GM21447 (cell line): ENCODE results near the gene GRM5.
"Not testable (repeated sequence)": the region's sequence is repeated elsewhere in the genome, so short reads cannot be mapped to it uniquely, and the experiment has no call there.

Experiments used
- ATAC-seq: cut with Tn5 transposase; IDR thresholded peaks from one replicate; pipeline ENCODE4 v1.9.1; 2021; ENCODE audit not compliant: unreplicated experiment

GRM5 gene

DNA sequence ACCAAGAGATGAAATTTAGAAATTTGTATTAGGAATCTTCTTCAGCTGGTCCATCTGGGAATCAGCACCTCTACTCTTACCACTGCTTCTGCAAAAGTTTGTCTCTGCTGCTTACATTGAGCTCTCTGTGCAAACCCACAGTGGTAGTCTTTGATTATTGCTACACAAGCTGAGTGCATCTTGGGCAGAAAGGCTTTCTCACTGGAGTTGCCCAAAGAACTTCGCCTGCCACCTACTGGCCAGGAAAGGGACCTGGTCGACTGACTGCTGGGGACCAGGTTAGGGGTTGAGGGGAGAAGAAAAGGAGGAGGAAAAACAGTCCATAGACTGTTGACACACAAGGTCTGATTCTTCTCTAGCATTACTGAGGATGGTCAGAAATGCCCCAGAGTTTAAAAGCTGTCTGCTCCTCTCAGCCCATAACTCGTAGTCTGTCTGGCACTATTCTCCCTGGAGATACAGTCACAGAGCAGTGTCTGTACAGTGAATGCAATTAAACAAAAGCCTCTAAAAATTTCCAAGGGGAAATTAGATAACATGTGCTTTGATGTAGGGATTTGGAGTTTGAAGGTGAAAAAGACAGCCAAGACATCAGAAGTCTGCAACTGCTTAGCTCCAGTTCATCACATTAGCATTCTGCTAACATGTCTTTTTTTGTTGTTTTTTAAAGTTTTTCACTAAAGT, 513.3 kb downstream of the GRM5 start:
- ATAC-seq, result peak; percentile 94

DNA sequence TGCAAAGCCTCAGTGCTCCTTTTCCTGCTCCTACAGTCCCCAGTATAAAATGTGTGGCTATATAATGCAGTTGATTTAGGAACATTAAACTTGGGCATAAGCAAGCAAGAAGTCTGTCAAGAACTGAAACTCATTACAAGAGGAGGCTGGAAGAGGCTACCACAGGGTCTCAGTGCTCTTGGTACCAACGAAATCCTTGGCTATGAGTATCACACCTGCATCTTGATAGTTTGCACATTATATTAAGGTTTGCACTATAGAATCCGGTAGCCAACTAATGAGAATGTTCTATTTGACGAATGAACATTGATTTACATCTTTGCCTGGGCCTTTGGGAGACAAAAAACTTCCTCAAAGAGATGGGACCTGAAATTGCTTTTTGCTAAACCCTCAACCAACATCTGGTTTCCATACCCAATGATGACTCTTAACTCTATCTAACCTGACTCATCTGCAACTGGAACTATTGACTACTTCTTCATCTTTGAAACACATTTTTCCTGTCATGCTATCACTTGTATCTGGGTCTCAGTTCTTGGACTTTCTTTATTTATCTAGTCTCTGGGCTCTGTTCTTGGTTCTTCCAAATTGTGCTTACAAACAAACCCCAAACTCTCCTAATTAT, 521.0 kb downstream of the GRM5 start:
- ATAC-seq, result no peak

DNA sequence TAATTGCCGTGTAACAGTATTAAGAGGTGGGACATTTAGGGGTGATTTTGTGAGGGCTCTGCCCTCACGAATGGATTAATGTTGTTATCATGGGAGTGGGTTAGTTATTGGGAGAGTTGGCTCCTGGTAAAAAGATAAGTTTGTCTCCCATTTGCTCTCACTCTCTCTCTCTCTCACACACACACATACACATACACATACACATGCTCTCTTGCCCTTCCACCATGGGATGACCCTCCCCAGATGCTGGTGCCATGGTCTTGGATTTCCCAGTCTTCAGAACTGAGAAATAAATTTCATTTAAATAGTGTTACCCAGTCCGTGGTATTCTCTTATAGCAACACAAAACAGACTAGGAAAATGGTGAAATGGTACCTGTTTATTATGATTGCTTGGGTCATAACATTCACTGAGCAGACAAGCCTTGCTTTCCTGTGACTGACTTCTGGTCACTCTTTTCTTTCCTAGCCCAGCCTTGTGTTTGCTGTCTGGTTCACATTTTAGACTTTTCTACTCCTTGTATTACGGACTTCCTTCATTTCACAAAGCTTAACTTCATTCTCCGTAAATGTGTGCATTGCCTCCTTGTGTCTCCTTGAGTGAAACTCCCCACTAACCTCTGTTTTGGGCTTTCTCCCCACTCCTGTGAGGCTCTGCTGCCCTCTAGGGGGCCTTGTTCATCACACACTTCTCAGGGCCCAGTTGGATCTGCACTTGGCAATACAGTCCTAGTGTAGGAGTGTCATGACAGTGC, 521.7 kb downstream of the GRM5 start:
- ATAC-seq, result peak; percentile 99

DNA sequence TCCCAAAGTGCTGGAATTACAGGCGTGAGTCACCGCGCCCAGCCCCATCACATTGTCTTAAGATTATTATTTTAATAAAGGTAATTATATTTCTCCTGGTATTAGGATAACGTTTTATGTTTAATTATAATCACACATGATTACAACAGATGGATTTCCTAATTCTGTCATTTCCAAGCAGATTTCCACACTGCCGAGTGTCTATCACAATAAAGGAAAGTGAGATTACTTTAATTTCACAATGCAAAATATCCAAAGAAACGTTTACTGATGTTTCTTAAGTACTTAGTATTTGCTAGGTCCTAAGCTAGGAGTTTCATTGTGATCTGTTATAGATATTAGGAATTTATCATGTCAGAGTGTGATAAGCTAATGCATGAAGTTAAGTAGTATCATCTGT, 524.8 kb downstream of the GRM5 start:
- no peak for ATAC-seq

DNA sequence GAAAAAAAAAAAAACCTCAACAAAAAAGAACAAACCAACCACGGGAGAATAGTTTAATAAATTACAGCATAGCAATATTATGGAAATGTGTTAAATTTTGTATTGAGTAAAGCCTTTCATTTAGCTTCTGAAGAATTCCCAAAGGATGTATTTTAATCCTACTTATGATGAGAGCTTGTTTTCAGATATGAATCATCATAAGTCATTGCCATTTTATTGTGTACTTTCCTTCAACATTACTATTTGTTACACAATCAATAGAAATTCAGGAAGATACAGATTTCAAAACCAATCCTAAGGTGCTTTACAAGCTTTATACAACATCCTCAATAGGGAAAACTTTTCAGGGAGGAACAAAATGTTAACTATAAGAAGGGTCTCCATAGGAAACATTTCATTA, 527.7 kb downstream of the GRM5 start:
- no peak for ATAC-seq

DNA sequence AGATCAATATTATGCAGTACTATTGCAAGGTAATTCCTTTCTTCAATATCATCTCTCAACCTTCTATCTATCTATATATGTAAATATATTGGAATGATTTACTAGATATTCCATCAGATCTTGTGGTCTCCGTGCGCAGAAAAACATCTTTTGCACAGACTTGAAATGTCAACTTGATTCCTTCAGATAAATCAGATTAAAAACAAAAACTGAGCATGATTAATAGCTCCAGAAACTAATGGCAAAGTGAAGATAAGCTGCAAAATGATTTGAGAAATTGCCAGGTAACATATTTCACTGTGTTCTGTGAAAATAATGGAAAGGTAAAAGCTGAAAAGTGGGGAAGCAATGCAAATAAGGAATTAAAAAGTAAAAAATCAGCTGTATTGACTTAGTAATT, 528.2 kb downstream of the GRM5 start:
- ATAC-seq, result no peak

DNA sequence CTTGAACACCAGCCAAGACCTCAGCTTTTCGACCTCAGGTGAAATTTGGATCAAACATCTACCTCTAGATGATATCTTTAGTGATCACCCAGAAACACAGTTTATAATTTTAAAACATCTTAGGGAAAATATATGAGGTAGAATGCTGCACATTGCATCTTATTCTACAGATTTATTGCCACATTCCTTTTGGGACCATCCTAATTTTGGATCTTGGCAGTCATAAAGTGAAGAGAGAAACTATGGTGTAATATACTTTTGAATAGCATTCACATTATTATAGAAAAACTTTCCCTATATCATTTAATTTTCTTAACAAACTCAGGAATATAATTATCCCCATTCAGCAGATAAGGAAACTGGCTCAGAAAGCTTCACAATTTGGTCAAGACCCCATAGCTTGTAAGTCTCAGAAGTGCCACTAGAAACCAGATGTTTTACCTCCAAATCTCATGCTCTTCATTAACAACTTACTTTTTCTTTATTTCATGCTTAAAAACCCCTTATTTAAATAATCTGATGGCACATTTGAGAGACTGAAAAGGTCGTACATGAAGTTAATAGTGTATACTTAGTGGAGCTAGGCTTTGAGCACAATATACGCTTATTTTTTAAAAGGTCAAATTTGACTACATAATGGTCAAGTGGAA, 529.0 kb downstream of the GRM5 start:
- no peak for ATAC-seq

DNA sequence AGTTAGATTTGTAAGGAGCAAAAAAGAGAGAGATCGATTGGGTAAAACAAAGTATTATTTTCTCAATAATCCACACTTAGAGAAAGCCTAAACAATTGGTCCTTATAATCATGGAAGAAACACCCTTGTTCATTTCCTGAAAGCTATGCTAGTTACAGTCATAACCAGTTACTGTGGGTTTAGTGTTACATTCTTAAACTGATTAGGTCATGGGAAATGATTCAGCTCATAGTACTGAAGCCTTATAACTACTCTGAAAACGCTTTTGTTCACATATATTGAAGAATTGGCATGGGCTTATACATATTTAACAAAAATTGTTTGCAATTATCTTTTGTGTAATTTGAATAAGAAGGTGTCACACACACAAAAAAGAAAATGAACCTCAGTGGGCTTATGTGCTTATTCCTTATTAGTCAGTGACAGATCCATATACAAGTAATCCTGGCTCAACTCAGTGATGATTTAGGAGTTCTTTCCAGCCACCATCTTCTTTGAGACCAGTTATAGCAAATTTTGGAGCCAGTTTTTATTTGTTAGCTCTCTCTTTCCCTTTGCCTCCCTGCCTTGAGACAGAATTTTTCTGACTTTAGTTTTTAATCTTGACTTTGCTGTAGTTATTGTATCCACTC, 529.8 kb downstream of the GRM5 start:
- peak; percentile 90 for ATAC-seq

DNA sequence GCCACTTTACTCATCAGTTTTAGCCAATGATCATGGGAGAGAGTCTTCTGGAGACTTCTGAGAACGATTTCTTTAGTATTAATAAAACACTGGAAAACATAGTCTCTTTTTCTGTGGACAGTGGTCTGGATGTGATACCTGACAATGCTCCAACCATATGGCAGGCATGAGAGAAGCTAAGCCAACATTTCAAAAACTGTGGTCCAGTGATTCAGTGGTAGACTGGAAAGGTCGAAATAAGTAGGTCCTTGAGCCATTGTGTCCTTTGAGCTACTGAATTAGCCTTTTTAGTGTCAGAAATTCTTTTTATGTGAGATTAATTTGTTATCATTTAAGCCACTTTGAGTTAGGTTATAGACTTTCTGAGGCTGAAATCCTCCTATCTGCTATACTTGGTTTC, 530.5 kb downstream of the GRM5 start:
- no peak for ATAC-seq

DNA sequence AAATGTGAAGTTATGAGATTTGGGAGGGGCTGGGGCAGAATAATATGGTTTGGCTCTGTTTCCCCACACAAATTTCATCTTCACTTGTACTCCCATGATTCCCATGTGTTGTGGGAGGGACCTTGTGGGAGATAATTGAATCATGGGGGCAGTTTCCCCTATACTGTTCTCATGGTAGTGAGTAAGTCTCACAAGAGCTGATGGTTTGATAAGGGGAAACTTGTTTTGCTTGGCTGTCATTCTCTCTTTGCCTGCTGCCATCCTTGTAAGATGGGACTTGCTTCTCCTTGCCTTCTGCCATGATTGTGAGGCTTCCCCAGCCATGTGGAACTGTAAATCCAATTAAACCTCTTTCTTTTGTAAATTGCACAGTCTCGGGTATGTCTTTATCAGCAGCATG, 531.1 kb downstream of the GRM5 start:
- not testable (repeated sequence) for ATAC-seq

DNA sequence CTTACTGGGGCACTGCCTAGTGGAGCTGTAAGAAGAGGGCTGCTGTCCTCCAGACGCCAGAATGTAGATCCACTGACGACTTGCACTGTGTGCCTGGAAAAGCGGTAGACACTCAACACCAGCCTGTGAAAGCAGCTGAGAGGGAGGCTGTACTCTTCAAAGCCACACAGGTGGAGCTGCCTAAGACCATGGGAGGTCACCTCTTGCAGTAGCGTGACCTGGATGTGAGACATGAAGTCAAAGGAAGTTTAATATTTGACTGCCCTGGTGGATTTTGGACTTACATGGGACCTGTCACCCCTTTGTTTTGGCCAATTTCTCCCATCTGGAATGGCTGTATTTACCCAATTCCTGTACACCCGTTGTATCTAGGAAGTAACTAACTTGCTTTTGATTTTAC, 531.6 kb downstream of the GRM5 start:
- ATAC-seq, result no peak

DNA sequence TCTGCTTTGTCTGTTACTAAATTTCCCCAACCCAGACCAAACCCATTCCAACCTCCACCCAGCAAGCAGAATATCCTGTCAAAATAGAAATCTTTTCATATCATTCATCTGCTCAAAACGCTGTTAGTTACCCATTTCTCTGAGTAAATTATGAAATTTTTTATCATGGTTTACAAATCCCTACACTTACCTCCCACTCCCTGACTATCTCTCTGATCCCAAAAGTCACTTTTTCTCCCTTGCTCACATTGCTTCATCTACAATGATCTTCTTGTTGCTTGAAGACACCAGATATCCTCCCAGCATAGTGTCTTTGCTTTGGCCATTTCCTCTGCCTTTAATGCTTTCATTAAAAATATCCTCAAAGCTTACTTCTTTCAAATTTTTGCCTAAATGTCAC, 532.8 kb downstream of the GRM5 start:
- no peak for ATAC-seq

DNA sequence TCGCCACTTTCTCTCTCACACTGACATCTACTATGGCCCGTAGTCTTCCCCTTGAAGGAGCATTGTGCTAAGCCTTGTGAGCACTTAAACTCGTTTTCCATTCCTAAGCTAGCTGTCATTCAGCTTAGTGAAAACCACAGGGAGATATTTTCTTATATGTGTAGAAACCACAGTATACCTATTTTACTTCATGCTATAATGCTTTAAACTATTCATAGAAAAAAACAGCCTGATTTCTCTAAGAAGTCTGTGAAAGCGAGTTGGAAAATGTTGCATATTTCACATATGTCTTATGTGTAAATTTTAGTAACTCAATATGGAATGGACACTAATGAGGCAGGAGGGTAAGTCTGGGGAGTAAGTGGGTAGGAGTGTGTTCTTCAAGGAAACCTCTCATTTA, 534.0 kb downstream of the GRM5 start:
- ATAC-seq, result no peak

DNA sequence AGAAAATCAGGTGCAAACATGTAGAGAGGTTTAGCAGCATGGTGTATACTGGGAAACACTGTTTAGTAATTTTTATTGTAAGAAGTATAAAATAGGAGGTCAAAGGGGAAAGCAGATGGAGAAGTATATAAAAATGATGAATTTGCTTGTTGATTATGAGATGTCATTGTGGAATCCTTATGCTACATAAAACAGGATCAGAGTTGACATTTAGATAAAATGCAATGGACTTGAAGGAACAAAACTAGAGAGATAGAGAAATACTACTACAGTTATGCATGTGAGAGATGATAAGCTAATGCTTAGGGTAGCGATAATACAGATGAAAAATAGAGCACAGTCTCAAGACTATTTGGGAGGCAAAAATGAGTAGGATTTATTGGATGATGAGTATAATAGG, 536.4 kb downstream of the GRM5 start:
- ATAC-seq, result no peak

DNA sequence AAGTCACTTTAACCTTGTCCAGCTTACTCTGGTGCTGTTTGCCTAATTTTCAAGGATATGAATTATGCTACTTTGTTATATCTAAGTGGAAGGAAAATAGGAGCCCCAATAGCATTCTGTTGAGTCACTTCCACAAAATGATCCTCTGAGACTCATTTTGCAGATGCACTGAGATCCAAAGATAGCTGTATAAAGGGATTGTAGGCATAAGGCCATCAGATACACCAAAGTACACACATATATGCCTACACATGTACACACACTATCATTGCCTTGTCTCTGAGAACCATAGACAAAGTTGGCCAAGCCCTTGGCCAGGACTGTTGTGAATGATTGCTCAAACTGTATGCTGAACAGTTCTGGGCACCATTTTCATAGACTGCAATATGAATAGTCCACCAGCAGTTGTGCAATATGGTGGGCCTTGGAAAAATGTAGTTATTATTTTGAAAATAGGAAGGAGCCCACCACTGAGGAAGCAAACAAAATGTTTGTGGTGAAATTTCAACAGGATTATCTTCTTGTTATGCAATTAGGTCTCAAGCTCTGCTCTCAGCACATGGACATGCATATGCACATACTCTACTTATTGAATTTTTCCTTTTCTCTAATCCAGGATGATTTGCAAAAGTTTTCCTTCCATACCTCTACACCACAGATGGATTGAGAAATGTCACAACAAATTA, 542.3 kb downstream of the GRM5 start:
- ATAC-seq, result no peak

DNA sequence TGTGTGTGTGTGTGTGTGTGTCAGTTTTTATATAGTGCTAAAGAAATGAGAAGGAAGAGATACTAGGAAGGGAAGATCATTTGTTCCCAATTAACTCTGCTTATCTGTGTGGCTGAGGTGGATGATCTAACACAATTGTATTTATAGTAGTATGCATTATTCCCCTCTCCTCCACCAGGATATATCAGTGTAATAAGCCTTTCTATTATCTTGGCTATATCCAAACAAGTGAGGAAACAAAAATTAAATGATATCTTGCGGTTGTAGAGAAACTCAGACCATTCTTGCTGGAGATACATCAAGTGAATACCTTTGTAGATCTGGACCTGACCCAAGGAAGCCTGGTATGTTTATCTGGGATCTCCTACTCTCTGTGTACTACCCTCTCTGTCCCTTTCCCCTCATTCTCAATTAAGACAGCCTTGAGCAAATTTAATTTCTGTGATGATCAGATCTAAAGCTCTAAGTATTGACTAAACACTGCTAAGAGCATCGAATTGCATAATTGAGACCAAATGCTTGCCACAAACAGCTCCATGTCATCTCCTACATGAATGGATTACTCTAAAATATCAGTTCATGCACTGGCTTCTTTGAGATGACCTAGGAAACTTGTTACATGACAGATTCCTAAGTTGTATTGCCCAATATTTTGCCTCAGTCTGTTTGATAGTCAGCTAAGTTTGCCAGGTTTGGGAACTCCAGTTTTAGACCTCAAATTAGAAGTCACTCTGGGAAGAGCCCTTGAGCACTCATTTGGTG, 543.0 kb downstream of the GRM5 start:
- ATAC-seq, result no peak

DNA sequence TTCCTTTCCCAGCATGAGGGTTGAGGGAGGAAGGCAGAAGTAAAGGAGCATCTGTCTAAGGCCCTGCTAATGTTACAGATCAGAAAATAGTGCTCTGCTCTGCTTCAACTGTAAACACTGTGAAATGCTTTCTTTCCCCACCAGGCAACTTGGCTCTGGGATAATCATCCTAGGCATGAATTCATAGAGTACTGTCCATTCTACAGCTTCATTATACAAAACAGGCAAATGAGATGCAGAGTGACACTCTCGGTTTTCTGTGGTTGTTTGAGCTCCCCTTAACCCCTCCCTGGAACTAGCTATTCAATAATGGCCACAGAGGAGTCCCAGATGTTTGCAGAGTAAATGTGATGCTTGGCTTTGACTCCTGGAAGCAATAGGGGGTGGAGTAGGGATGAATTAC, 544.0 kb downstream of the GRM5 start:
- no peak for ATAC-seq

DNA sequence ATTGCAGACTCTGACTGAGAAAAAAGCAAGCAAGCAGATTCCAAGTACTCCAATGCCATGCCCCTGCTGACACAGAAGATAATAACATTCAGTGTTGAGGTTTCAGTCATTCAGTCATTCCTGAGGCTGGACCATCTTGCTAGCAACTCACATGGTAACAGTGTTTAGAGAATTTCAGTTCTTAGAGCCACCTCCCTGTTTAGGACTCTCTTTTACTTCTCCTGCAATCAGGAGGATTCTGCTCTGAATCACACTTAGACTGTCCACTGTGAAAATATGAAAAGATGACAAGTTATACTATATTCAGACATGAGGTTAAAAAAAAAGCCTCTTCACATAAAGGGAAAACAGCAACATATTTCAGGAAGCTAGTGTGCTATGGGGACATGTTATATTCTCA, 544.4 kb downstream of the GRM5 start:
- no peak for ATAC-seq

DNA sequence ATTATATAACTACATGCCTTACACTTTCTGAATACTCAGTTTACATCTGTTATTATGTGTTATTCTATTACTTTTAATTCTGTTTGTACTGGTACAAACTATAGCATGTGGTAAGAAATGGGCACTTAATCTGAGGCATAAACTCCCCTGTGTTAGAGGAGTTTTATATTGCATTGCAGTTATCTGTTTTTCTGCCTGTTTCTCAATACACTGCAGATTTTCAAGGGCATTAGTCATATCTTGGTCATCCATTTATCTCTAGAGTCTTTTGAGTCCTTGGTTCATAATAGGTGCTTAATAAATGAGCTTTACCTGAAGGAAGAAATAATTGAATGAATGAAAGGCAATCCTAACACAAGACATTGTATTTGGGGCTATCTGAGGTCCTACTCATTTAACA, 545.4 kb downstream of the GRM5 start:
- ATAC-seq, result no peak

DNA sequence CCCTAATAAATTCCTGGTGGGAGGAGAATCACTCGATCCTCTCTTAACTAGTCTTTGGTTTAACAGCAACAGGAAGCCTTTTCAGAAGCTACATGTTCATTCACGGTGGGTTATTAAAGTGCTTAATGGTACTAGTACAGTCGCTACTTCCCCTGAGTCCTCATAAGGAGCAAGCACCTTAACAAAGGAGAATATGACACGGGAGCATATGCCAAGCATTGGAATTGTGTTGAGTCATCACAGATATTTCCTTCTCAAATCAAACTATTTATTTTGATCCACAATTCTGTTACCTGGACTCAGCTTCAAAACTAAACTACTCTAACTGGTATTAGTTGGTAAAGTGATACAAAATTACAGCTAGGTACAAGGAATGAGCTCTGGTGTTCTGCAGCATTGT, 550.8 kb downstream of the GRM5 start:
- no peak for ATAC-seq
